Transverse colon (tissue), 4 donors: ENCODE results near the gene PPFIA1.
"Not testable (repeated sequence)": the region's sequence is repeated elsewhere in the genome, so short reads cannot be mapped to it uniquely, and the experiment has no call there.

ENCODE experiments used
- CTCF ChIP-seq, 5 experiments: fragments of 200-600 bp in 3 of 5; fragments of 450-650 bp in 2 of 5; sonication (generic) in 3 of 5; IDR thresholded peaks; 1 replicate in 2 of 5; 2 replicates in 3 of 5; pipeline ENCODE4 v1.5.1; 2016 to 2017; ENCODE audit warnings: antibody characterized with exemption in 5 of 5, inconsistent platforms in 3 of 5, mild to moderate bottlenecking in 2 of 5, moderate library complexity in 1 of 5
- EP300 ChIP-seq: sonication (generic); formaldehyde crosslinking; IDR thresholded peaks from one replicate; pipeline ENCODE4 v1.6.1; 2017; ENCODE audit warnings: antibody characterized with exemption, low read depth
- POLR2A ChIP-seq: fragments of 450-650 bp; IDR thresholded peaks from one replicate; pipeline ENCODE4 v1.6.1; 2016; ENCODE audit warnings: antibody characterized with exemption, mild to moderate bottlenecking, moderate library complexity
- POLR2AphosphoS5 ChIP-seq, 3 donors: sonication (generic); formaldehyde crosslinking; IDR thresholded peaks; one replicate each; pipeline ENCODE4 v1.6.1; 2016; ENCODE audit warnings: antibody characterized with exemption in 3 of 3

DNA sequence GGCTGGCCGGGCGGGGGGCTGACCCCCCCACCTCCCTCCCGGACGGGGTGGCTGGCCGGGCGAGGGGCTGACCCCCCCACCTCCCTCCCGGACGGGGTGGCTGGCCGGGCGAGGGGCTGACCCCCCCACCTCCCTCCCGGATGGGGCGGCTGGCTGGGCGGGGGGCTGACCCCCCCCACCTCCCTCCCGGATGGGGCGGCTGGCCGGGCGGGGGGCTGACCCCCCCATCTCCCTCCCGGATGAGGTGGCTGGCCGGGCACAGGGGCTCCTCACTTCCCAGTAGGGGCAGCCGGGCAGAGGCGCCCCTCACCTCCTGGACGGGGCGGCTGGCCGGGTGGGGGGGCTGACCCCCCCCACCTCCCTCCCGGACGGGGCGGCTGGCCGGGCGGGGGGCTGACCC, 24.7 kb downstream of the PPFIA1 start:
- TF ChIP-seq CTCF (IDR thresholded peaks at IDR 0.05); POLR2A; EP300; POLR2AphosphoS5 (IDR thresholded peaks at IDR 0.05): not testable (repeated sequence)
